GM18870 (cell line): Measurements from ENCODE around the gene COL7A1.
A peak's percentile ranks its signal among the peaks of the same experiment; 100 is the strongest.

Experiments
- ATAC-seq: cut with Tn5 transposase; IDR thresholded peaks from one replicate; pipeline ENCODE4 v1.9.1; 2021; ENCODE audit warnings: moderate library complexity; ENCODE audit not compliant: unreplicated experiment

COL7A1 gene

DNA sequence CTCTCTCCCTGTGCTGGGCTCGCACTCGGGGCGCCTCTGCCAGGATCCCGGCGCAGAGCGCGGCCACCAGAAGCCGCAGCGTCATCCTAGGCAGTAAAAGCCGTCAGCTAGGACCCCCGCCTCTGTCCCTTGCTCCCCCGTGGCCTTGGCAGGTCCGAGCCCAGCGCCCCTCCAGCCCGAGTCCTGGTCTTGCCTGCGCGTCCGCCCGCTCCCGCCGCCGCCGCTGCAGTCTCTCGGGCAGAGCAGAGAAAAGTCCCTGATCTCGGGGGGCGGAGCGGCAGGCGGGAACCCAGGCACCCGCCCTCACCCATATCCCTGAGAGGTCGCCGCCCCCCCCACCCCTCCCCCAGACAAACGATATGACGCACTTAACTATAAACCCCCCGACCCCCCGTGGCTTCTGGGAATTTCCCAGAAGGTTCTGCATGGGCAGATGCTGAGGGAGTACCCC lies at the start of gene COL7A1:
TSS of gene COL7A1 (minus strand) at position 255 of the 451 bp plus-strand sequence. CDS start at position 85, 170 bp downstream.
- no peak for ATAC-seq

- no peak for ATAC-seq
Measured at GRCh38 chr3:48642605-48643004, 47.5 kb upstream of the COL7A1 start.

DNA sequence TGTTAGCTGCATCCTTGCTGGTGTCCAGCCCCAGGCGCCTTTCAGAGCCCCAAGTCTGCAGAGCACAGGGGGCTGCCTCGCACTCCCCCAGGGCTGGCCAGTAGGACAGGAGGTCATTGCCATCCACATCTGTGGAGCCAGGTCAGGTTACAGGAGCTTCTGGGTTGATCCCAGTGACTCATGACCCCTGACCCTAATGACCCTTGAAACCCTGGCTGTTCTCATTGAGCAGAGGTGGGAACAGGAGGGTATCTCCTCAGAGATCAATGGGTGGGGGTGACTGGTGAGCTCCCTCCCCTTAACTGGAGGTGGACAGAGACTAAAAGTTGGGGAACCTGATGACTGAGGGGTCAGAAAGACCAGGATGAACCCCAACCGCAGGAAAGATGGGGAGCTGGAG lies 46.3 kb upstream of the COL7A1 start:
- no peak for ATAC-seq

DNA sequence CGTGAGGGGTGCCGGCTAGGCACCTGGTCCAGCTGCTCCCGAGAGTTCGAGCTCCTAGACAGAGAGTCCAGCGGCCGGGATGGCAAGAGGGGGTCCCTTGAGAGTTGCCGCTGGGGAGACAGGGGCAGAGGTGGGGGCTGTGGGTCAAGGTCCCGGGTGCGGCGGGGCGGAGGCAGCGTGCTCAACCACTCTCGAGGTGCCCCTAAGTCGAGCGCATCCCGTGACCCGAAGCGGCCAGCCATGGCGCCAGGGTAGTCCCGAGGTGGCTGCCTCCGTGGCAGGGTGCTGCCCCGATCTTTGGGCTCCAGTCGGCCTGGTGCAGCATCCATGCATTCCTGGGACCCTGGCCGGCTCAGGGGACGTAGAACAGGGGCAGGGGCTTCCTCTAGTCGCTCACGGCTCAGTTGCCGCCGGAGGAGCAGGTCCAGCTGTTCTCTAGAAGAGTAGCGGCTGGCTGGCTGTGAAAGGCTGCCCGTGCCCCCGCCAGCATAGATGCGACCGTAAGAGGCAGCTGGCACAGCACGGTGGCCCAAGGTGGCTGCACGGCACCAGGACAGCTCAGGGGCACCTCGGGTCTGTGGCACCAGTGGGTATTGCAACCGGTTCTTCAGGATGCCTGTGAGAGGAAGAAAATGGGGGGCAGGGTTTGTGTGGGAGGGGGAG lies 44.9 kb upstream of the COL7A1 start:
- ATAC-seq: no peak

GRCh38 chr3:48637305-48637704 lies 42.2 kb upstream of the COL7A1 start:
- no peak for ATAC-seq

GRCh38 chr3:48636149-48636655 lies 41.1 kb upstream of the COL7A1 start:
- ATAC-seq: no peak

DNA sequence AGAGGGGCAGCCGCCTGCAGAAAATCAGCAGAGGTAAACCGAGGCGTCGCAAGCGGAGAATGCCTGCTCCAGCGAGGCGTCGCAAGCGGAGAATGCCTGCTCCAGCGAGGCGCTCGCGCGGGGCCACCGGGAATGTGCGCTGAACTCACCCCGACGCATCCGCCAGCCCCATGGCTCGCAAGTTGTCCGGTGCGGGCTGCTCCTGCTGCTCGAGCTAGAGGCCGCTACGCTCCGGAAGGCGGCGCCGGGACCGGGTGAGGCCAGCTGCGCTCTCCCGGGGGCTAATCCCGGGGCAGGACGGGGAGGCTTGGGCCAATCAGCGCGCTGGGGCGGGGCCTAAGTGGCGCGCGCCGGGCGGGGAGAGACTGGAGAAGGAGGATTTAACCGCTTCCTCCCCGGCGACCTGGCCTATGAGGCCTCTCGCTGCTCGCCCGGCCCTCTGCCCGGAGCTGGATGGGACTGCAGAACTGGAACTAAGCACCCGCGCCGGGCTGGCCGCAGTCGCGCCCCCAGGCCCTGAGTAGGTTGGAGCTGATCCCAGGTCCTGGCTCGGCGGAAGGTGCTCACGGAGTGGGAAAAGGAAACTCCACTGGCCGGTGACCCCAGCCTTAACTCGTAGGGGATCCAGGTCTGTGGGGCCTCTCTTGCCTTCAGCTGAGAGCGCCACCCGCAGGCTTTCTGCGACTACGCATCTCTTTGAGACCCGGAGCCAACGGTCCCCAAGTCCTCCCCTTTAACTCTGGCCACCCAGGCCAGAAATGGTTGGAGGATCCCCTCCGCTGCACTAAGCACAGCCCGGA lies 40.3 kb upstream of the COL7A1 start, which contains the start of gene SLC26A6:
TSS of gene SLC26A6 (minus strand) at position 240 of the 800 bp plus-strand sequence. CDS start at position 172, 68 bp downstream.
- peak; percentile 77 for ATAC-seq

DNA sequence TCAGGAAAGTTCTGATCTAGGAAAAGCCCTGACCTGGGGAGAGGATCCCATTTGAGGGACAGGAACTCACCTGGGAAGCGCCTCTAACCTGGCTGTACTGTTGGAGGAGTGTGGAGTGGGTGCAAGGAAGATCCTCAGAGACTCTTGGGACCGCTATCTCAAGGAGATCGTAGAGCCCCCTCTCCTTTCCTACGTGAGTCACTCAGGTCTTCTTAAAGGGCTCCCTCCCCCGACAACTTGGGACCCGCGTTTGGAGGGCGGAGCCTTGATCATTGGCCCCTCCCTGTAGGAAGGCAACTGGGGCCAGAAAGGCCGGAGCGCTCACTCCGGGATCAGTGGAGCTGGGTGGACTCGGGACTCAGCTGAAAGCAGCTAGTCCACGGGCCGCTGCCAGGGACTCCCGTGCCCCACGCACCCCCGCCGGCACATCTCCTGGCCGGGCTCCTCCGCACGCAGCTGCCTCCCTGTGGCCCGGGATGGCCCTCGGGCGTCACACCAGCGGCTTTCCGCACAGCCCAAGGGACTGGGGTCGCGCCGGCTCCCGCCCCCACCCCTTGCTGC lies 39.6 kb upstream of the COL7A1 start:
- peak; percentile 27 for ATAC-seq

- ATAC-seq: no peak
Measured at GRCh38 chr3:48633743-48634142, 38.6 kb upstream of the COL7A1 start.

- ATAC-seq: no peak
Measured at GRCh38 chr3:48633256-48633655, 38.1 kb upstream of the COL7A1 start.

- ATAC-seq: no peak
Measured at GRCh38 chr3:48631516-48632448, 36.7 kb upstream of the COL7A1 start.

GRCh38 chr3:48630833-48631232 lies 35.7 kb upstream of the COL7A1 start:
- no peak for ATAC-seq

DNA sequence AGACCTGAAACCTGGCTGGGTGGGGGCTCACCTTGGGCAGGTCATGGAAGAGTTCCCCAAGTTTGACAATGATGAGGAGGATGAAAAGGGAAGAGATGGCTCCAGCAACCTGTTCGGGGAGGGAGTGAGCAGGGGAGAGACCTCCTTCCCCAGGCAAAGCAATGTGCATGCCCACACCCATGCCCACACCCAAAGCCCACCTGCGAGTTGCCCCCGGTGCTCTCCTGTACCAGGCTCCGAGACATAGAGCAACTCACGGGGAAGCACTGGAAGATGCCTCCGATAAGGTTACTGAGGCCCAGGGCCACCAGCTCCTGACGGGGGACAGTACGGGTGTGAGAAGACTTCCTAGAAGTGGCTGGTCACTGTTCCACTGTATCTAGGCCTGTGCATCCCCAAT lies 35.3 kb upstream of the COL7A1 start:
- ATAC-seq: no peak

DNA sequence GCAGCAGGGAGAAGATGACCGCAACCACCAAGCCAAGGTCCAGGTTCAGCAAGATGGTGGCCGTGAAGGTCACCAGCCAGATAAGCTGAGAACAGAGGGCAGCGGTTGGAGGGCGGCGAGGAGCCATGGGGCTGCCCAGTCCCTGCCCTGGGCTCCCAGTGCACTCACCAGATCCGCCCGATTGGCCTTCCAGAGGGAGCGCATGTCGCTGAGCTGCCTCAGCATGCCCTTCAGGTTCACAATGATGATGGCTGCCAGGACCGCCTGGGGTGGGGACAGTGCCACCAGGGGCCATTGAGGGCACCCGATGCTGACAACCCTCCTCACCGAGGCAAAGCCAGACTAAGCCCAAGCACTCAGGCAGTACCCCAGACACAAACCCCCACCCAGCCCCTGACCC lies 34.8 kb upstream of the COL7A1 start:
- no peak for ATAC-seq

- ATAC-seq: no peak
Measured at GRCh38 chr3:48628277-48629017, 33.3 kb upstream of the COL7A1 start.

DNA sequence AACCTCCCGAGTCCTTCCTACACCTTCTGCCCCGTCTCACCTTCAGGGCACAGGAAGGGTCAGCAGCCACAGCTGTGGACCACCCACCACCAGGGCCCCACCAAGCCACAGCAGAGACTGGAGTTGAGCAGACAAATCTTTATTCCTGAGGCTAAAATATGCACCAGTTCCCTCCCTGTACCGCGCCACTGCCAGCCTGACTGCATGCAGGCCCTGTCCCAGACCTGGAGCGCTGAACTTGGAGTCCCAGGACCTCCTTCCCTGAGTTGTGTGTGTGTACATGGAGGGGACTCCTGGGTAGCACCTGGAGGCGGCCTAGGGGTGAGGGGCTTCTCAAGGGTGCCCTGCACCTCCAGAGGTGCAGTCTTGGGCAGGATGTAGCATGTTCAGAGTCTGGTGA lies 30.5 kb upstream of the COL7A1 start:
- ATAC-seq: no peak

- no peak for ATAC-seq
Measured at GRCh38 chr3:48624767-48625166, 29.6 kb upstream of the COL7A1 start.

- no peak for ATAC-seq
Measured at GRCh38 chr3:48623851-48624547, 28.9 kb upstream of the COL7A1 start.

DNA sequence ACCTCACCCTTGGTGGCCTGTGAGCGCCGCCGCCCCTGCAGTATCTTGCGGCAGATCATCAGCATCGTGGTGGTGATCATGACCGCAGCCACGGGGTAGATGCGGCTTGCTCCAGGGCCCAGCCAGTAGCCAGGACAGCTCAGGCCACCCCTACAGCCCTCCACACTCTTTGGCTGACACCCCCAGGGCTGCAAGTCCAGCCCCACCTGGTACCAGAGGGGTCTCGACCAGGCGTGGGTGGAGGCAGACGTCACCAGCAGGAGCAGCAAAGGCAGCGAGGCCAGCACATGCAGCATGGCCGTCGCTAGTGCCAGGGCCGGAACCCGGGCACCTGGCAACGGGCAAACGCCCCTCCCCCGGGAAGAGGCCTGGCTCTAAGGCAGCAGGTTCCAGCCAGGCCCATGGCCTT lies 26.3 kb upstream of the COL7A1 start, which contains the start of gene TMEM89:
TSS of gene TMEM89 (minus strand) at position 309 of the 409 bp plus-strand sequence. CDS start at position 296, 13 bp downstream.
- ATAC-seq: no peak
